ENCODE data around the gene RIN3. TPM values are rescaled to one million over a fixed set of nuclear protein-coding genes. Genes with fewer than 3 reads are reported as not detected.

The RIN3 gene, protein sequence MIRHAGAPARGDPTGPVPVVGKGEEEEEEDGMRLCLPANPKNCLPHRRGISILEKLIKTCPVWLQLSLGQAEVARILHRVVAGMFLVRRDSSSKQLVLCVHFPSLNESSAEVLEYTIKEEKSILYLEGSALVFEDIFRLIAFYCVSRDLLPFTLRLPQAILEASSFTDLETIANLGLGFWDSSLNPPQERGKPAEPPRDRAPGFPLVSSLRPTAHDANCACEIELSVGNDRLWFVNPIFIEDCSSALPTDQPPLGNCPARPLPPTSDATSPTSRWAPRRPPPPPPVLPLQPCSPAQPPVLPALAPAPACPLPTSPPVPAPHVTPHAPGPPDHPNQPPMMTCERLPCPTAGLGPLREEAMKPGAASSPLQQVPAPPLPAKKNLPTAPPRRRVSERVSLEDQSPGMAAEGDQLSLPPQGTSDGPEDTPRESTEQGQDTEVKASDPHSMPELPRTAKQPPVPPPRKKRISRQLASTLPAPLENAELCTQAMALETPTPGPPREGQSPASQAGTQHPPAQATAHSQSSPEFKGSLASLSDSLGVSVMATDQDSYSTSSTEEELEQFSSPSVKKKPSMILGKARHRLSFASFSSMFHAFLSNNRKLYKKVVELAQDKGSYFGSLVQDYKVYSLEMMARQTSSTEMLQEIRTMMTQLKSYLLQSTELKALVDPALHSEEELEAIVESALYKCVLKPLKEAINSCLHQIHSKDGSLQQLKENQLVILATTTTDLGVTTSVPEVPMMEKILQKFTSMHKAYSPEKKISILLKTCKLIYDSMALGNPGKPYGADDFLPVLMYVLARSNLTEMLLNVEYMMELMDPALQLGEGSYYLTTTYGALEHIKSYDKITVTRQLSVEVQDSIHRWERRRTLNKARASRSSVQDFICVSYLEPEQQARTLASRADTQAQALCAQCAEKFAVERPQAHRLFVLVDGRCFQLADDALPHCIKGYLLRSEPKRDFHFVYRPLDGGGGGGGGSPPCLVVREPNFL
- total RNA-seq: 12.7 TPM

DNA sequence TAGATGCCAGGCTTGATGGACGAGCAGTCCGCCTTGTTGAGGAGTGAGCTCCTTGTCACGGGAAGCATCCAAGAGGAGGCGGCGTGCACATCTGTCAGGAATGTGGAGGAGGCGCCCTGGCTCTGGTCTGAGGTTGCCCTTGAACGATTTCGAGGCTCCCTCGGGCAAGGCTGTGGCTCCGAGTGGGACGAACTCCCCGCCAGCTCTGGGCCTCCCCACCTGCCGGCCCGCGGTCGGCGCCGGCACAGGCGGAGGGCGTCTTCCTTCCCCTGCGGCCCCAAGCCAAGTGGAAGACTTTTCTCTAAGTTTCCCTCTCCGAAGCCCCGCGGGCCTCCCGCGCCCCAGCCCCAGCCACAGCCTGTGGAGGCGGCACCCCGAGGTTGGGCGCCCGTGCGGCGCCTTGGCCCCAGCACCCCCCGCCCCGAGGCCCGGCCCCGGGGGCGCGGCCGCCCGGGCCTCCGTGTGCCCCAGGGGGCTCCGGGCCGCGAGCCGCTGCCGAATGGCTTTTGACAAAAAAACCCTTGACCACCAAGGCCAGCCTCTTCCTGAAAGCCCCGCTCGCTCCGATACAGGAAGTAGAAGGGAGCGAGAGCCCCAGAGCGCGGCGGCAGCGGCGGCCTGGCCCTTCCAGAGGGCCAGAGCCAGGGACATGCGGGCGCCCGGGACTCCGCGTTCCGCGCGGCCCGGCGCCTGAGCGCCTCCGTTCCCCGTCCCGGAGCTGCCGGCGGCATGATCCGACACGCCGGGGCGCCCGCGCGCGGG lies at the start of gene RIN3:
RIN3 (plus strand) TSS at position 578 of the 762 bp plus-strand sequence; CDS start at position 730, 152 bp downstream.

Other genes with a start within 250 kb of the RIN3 start
- gene SLC24A4, start 190.6 kb upstream of the RIN3 start, total RNA-seq: 0.70 TPM
- 109 TPM for gene LGMN, start 234.8 kb downstream of the RIN3 start, total RNA-seq